ENCODE data around the gene BRICD5.

The BRICD5 gene

GRCh38 chr16:2196981-2197511 is 13.6 kb downstream of the BRICD5 start:
- ChIA-PET POLR2A (no interaction called here), CTCF (interaction anchor here (0.6 to 1.3 kb wide), 3 partner anchors 12 to 738 kb away, joined by 3 to 5 read pairs (median 3); partner anchors contain the start of gene TRAF7)
- H3K9me3 ChIP-seq (ENCODE audit: control insufficient read depth, insufficient read depth, low read depth, low read length): no peaks in the 10 kb centered on the region
- H3K4me3 ChIP-seq (ENCODE audit: low read depth, low read length): no peak overlapping the region
- TF ChIP-seq, protein P1, sequence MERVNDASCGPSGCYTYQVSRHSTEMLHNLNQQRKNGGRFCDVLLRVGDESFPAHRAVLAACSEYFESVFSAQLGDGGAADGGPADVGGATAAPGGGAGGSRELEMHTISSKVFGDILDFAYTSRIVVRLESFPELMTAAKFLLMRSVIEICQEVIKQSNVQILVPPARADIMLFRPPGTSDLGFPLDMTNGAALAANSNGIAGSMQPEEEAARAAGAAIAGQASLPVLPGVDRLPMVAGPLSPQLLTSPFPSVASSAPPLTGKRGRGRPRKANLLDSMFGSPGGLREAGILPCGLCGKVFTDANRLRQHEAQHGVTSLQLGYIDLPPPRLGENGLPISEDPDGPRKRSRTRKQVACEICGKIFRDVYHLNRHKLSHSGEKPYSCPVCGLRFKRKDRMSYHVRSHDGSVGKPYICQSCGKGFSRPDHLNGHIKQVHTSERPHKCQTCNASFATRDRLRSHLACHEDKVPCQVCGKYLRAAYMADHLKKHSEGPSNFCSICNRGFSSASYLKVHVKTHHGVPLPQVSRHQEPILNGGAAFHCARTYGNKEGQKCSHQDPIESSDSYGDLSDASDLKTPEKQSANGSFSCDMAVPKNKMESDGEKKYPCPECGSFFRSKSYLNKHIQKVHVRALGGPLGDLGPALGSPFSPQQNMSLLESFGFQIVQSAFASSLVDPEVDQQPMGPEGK (tag by site-specific recombination; IDR thresholded peaks at IDR 0.05): 0 out of 2 replicates have a peak, but pooled peaks have one; percentile 40
- TF ChIP-seq, protein P2, sequence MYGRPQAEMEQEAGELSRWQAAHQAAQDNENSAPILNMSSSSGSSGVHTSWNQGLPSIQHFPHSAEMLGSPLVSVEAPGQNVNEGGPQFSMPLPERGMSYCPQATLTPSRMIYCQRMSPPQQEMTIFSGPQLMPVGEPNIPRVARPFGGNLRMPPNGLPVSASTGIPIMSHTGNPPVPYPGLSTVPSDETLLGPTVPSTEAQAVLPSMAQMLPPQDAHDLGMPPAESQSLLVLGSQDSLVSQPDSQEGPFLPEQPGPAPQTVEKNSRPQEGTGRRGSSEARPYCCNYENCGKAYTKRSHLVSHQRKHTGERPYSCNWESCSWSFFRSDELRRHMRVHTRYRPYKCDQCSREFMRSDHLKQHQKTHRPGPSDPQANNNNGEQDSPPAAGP (tag by site-specific recombination; IDR thresholded peaks at IDR 0.05): no peak
- peak; percentile 28; the same call in 1 of the 2 replicates for TF ChIP-seq GLIS2 (tag by site-specific recombination; IDR thresholded peaks at IDR 0.05)
- no peak for TF ChIP-seq ZBTB7A (tag by site-specific recombination; IDR thresholded peaks at IDR 0.05; ENCODE audit: low read depth)
- no peak for TF ChIP-seq ZNF549 (tag by site-specific recombination; IDR thresholded peaks at IDR 0.05)
- TF ChIP-seq EGR2 (tag by site-specific recombination; IDR thresholded peaks at IDR 0.05; ENCODE audit: low read depth): peak; percentile 26; the same call in 1 of the 2 replicates
- no peaks in the 10 kb centered on the region for H3K36me3 ChIP-seq (ENCODE audit: control insufficient read depth in 2 of 2, insufficient read depth in 1 of 2, low read length in 2 of 2)
- peaks cover 9% of the 10 kb centered on the region; the same call in 1 of the 2 replicates for H3K4me1 ChIP-seq (ENCODE audit: control insufficient read depth, insufficient read depth, low read length)
- H3K27ac ChIP-seq (ENCODE audit: extremely low read depth, low read depth, low read length): no peak overlapping the region

DNA sequence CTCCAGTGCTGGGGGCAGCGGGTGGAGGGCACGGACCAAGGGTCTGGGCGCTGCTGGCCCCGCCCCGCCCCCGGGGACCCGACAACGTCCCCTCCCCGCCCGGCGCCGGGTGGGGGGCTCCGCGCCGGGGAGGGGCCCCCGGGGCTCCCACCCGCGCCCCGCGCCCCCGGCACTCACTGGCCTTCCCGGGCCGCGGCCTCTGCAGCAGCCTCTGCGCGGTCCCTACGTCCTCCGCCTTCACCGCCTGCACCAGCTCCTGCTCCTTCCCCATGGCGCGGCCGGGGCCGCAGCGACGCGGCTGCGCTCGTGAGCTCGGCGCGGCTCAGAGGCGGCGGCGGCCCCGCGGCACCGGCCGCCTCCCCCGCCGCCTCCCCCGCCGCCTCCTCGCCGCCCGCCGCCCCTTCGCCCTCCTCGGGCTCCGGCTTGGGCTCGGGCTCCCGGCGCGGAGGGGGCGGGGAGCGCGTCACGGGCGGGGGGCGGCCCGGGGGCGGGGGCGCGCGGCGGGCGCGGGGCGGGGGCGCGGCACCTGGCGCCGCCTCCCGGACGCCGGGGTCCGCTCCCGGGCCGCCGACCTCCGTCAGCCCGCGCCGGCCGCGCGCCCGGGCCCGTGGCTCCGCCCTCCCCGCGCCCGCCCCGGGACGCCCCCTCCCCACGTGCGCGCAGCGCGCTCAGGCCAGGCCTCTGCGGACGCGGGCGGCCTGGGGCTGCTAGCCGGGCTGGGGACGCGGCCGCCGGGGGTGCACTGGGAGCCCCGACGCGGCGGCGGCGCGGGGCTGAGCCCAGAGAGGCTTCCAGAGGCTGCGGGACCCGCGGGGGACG is 14.3 kb downstream of the BRICD5 start, which contains the start of gene CASKIN1:
TSS of gene CASKIN1 (minus strand) at position 444 of the 819 bp plus-strand sequence. CDS start at position 271, 173 bp downstream.
- no peaks in the 10 kb centered on the region for H3K9me3 ChIP-seq (ENCODE audit: control insufficient read depth, insufficient read depth, low read depth, low read length)
- peaks cover 9% of the 10 kb centered on the region; the same call in 1 of the 2 replicates for H3K4me1 ChIP-seq (ENCODE audit: control insufficient read depth, insufficient read depth, low read length)
- H3K27ac ChIP-seq (ENCODE audit: extremely low read depth, low read depth, low read length): peak within 1 kb of the TSS; percentile 16; the same call in 1 of the 2 replicates
- no peak for TF ChIP-seq ZNF571 (tag by site-specific recombination; IDR thresholded peaks at IDR 0.05)
- TF ChIP-seq ZNF223 (tag by site-specific recombination; IDR thresholded peaks at IDR 0.05): no peak
- TF ChIP-seq ZNF701 (tag by site-specific recombination; IDR thresholded peaks at IDR 0.05): no peak
- TF ChIP-seq ZNF202 (tag by site-specific recombination; IDR thresholded peaks at IDR 0.05; ENCODE audit: borderline replicate concordance): no peak
- no peak for TF ChIP-seq HOXA7 (CRISPR knock-in tag; IDR thresholded peaks at IDR 0.05; ENCODE audit: borderline replicate concordance)
- no peak for TF ChIP-seq ZNF146 (tag by site-specific recombination; IDR thresholded peaks at IDR 0.05)
- TF ChIP-seq ZNF423 (tag by site-specific recombination; IDR thresholded peaks at IDR 0.05): no peak
- TF ChIP-seq, protein P3, sequence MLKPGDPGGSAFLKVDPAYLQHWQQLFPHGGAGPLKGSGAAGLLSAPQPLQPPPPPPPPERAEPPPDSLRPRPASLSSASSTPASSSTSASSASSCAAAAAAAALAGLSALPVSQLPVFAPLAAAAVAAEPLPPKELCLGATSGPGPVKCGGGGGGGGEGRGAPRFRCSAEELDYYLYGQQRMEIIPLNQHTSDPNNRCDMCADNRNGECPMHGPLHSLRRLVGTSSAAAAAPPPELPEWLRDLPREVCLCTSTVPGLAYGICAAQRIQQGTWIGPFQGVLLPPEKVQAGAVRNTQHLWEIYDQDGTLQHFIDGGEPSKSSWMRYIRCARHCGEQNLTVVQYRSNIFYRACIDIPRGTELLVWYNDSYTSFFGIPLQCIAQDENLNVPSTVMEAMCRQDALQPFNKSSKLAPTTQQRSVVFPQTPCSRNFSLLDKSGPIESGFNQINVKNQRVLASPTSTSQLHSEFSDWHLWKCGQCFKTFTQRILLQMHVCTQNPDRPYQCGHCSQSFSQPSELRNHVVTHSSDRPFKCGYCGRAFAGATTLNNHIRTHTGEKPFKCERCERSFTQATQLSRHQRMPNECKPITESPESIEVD (tag by site-specific recombination; IDR thresholded peaks at IDR 0.05): no peak
- TF ChIP-seq ZNF37A (tag by site-specific recombination; IDR thresholded peaks at IDR 0.05): no peak
- ChIA-PET CTCF (interaction anchor here (0.6 to 3.4 kb wide), 3 partner anchors 11 to 739 kb away, joined by 3 to 28 read pairs (median 5); no protein-coding TSS in a partner anchor), POLR2A (interaction anchor here (0.5 to 2.5 kb wide), 5 partner anchors 27 to 1826 kb away, joined by 3 to 30 read pairs (median 4); partner anchors contain the start of genes DNASE1L2, E4F1, ECI1 and MRPL28)
- no peaks in the 10 kb centered on the region for H3K36me3 ChIP-seq (ENCODE audit: control insufficient read depth in 2 of 2, insufficient read depth in 1 of 2, low read length in 2 of 2)
- peak within 1 kb of the TSS; percentile 42 for H3K4me3 ChIP-seq (ENCODE audit: low read depth, low read length)
